Endothelial cell (in vitro differentiated cells): ENCODE measurements around the gene KRTAP21-3. TPM values are rescaled to one million over a fixed set of nuclear protein-coding genes. Genes with fewer than 3 reads are reported as not detected.

ENCODE experiments used
- DNase-seq: peaks from one replicate; pipeline ENCODE4 v3.0.0; 2021; ENCODE audit warnings: low spot score
- H3K27ac Mint-ChIP-seq: one replicate; pipeline ENCODE4 v1.8.0; 2021; ENCODE audit warnings: mixed read lengths, inconsistent platforms; ENCODE audit not compliant: unreplicated experiment
- H3K27me3 Mint-ChIP-seq: one replicate; pipeline ENCODE4 v1.8.0; 2021; ENCODE audit warnings: mild to moderate bottlenecking, moderate library complexity, mixed read lengths, inconsistent platforms; ENCODE audit not compliant: unreplicated experiment
- H3K36me3 Mint-ChIP-seq: one replicate; pipeline ENCODE4 v1.8.0; 2021; ENCODE audit warnings: mild to moderate bottlenecking, low read depth, mixed read lengths, inconsistent platforms; ENCODE audit not compliant: unreplicated experiment
- H3K4me1 Mint-ChIP-seq: one replicate; pipeline ENCODE4 v1.8.0; 2021; ENCODE audit warnings: mild to moderate bottlenecking, mixed read lengths, inconsistent platforms; ENCODE audit not compliant: unreplicated experiment
- H3K4me3 Mint-ChIP-seq: one replicate; pipeline ENCODE4 v1.8.0; 2021; ENCODE audit warnings: mild to moderate bottlenecking, mixed read lengths, inconsistent platforms; ENCODE audit not compliant: unreplicated experiment
- H3K9me3 Mint-ChIP-seq: one replicate; pipeline ENCODE4 v1.8.0; 2021; ENCODE audit warnings: mixed read lengths, inconsistent platforms; ENCODE audit not compliant: unreplicated experiment
- total RNA-seq: library from RNA; stranded (reverse); fragmentation: NEBNext Ultra II Directional; extraction: Animal tissue kit (Norgen Biotek cat#: 25700); gene quantifications from one replicate; pipeline ENCODE4 v1.2.1, GENCODE V29; 2021; ENCODE audit not compliant: unreplicated experiment
- TF ChIP-seq, protein P1 (sequence below): fragments of 200-600 bp; sonication (generic); IDR thresholded peaks from one replicate; pipeline ENCODE4 v1.5.0; 2021; ENCODE audit warnings: antibody characterized with exemption; ENCODE audit not compliant: unreplicated experiment

The KRTAP21-3 gene
- total RNA-seq, 1 donor from 2014 or later: not detected

DNA sequence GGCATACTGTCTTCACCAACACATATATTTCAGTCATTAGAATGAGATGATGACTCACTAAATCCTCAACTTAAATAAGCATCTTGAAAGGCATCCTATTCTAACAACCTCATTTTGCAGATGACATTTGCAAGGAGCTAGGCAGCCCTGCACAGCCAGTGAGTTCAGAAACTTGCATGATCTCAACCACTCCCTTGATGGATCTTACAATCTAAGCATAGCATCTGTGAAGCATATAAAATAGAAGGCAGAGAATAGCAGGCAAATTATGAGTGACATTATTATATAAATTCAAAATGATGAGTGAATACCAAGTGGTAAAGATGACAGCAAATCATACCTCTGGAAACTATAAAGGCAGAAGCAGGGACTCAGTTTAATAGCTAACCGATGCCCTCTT lies 44.3 kb downstream of the KRTAP21-3 start:
- Mint-ChIP-seq H3K27ac (no peak overlapping the region), H3K9me3 (no peaks in the 10 kb centered on the region), H3K4me1 (no peaks in the 10 kb centered on the region), H3K4me3 (no peak overlapping the region), H3K27me3 (peaks cover 1% of the 10 kb centered on the region), H3K36me3 (no peaks in the 10 kb centered on the region)
- DNase-seq: no peak
- TF ChIP-seq, protein P1, sequence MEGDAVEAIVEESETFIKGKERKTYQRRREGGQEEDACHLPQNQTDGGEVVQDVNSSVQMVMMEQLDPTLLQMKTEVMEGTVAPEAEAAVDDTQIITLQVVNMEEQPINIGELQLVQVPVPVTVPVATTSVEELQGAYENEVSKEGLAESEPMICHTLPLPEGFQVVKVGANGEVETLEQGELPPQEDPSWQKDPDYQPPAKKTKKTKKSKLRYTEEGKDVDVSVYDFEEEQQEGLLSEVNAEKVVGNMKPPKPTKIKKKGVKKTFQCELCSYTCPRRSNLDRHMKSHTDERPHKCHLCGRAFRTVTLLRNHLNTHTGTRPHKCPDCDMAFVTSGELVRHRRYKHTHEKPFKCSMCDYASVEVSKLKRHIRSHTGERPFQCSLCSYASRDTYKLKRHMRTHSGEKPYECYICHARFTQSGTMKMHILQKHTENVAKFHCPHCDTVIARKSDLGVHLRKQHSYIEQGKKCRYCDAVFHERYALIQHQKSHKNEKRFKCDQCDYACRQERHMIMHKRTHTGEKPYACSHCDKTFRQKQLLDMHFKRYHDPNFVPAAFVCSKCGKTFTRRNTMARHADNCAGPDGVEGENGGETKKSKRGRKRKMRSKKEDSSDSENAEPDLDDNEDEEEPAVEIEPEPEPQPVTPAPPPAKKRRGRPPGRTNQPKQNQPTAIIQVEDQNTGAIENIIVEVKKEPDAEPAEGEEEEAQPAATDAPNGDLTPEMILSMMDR: no peak

GRCh38 chr21:30672985-30673650 lies 45.5 kb downstream of the KRTAP21-3 start:
- Mint-ChIP-seq H3K36me3 (no peaks in the 10 kb centered on the region), H3K9me3 (no peaks in the 10 kb centered on the region), H3K27ac (no peak overlapping the region), H3K27me3 (peaks cover 1% of the 10 kb centered on the region), H3K4me3 (no peak overlapping the region), H3K4me1 (no peaks in the 10 kb centered on the region)
- no peak for DNase-seq
- TF ChIP-seq, protein P1: no peak

DNA sequence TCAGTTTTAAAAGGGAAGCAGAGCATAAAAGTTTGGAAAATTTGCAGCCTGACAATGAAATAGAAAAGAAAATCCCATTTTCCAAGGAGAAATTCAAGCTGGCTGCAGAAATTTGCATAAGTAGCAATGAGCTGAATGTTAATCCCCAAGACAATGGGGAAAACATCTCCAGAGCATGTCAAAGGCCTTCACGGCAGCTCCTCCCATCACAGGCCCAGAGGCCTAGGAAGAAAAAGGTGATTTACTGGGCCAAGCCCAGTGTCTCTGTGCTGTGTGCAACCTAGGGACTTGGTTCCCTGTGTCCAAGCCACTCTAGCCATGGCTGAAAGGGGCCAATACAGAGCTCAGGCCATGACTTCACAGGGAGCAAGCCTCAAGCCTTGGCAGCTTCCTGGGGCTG lies 49.8 kb downstream of the KRTAP21-3 start:
- H3K4me3 Mint-ChIP-seq: no peak overlapping the region
- H3K36me3 Mint-ChIP-seq: no peaks in the 10 kb centered on the region
- no peak overlapping the region for H3K27ac Mint-ChIP-seq
- no peaks in the 10 kb centered on the region for H3K4me1 Mint-ChIP-seq
- DNase-seq: no peak
- H3K27me3 Mint-ChIP-seq: peaks cover 1% of the 10 kb centered on the region
- TF ChIP-seq, protein P1: no peak
- H3K9me3 Mint-ChIP-seq: no peaks in the 10 kb centered on the region

Other genes with a start within 250 kb of the KRTAP21-3 start
- not detected for gene KRTAP19-1, start 238.4 kb downstream of the KRTAP21-3 start, total RNA-seq
- gene KRTAP19-2, start 231.3 kb downstream of the KRTAP21-3 start, total RNA-seq: not detected
- gene KRTAP19-3, start 226.8 kb downstream of the KRTAP21-3 start, total RNA-seq: not detected
- not detected for gene KRTAP19-4, start 221.6 kb downstream of the KRTAP21-3 start, total RNA-seq
- not detected for gene KRTAP19-5, start 216.6 kb downstream of the KRTAP21-3 start, total RNA-seq
- gene KRTAP19-6, start 176.9 kb downstream of the KRTAP21-3 start, total RNA-seq: not detected
- not detected for gene KRTAP19-7, start 157.5 kb downstream of the KRTAP21-3 start, total RNA-seq
- gene KRTAP22-2, start 128.4 kb downstream of the KRTAP21-3 start, total RNA-seq: not detected
- gene KRTAP6-3, start 126.3 kb downstream of the KRTAP21-3 start, total RNA-seq: not detected
- gene KRTAP6-2, start 119.9 kb downstream of the KRTAP21-3 start, total RNA-seq: not detected
- gene KRTAP22-1, start 117.7 kb downstream of the KRTAP21-3 start, total RNA-seq: not detected
- gene KRTAP6-1, start 104.8 kb downstream of the KRTAP21-3 start, total RNA-seq: not detected
- gene KRTAP20-1, start 102.4 kb downstream of the KRTAP21-3 start, total RNA-seq: not detected
- not detected for gene KRTAP20-4, start 98.2 kb downstream of the KRTAP21-3 start, total RNA-seq
- gene KRTAP20-2, start 83.6 kb downstream of the KRTAP21-3 start, total RNA-seq: not detected
- gene KRTAP20-3, start 75.9 kb downstream of the KRTAP21-3 start, total RNA-seq: not detected
- gene KRTAP21-2, start 28.5 kb upstream of the KRTAP21-3 start, total RNA-seq: not detected
- not detected for gene KRTAP21-1, start 36.7 kb upstream of the KRTAP21-3 start, total RNA-seq
- not detected for gene KRTAP8-1, start 94.5 kb upstream of the KRTAP21-3 start, total RNA-seq
- not detected for gene KRTAP7-1, start 111.0 kb upstream of the KRTAP21-3 start, total RNA-seq
- gene KRTAP11-1, start 162.8 kb upstream of the KRTAP21-3 start, total RNA-seq: not detected